BLaER1 (cell line): ENCODE data around the gene DKK1.
A peak's percentile ranks its signal among the peaks of the same experiment; 100 is the strongest.

Experiments
- H3K27ac ChIP-seq: shearing (Covaris generic); formaldehyde crosslinking; 2 replicates; pipeline ENCODE4 v1.8.1; 2022
- H3K27me3 ChIP-seq: shearing (Covaris generic); formaldehyde crosslinking; 2 replicates; pipeline ENCODE4 v1.8.1; 2022
- H3K36me3 ChIP-seq: shearing (Covaris generic); formaldehyde crosslinking; 2 replicates; pipeline ENCODE4 v1.8.1; 2022
- H3K4me1 ChIP-seq: shearing (Covaris generic); formaldehyde crosslinking; 2 replicates; pipeline ENCODE4 v1.8.1; 2022
- H3K4me2 ChIP-seq: shearing (Covaris generic); formaldehyde crosslinking; 2 replicates; pipeline ENCODE4 v1.8.1; 2022
- H3K4me3 ChIP-seq: shearing (Covaris generic); formaldehyde crosslinking; 2 replicates; pipeline ENCODE4 v1.8.1; 2022
- H3K9ac ChIP-seq: shearing (Covaris generic); formaldehyde crosslinking; 2 replicates; pipeline ENCODE4 v1.8.1; 2022
- H3K9me3 ChIP-seq: shearing (Covaris generic); formaldehyde crosslinking; 2 replicates; pipeline ENCODE4 v1.8.1; 2022
- H4K20me1 ChIP-seq: shearing (Covaris generic); formaldehyde crosslinking; 2 replicates; pipeline ENCODE4 v1.8.1; 2022
- Cebpa-rat ChIP-seq: shearing (Covaris generic); IDR thresholded peaks from 2 replicates; pipeline ENCODE4 v1.8.1; 2022

Gene DKK1

DNA sequence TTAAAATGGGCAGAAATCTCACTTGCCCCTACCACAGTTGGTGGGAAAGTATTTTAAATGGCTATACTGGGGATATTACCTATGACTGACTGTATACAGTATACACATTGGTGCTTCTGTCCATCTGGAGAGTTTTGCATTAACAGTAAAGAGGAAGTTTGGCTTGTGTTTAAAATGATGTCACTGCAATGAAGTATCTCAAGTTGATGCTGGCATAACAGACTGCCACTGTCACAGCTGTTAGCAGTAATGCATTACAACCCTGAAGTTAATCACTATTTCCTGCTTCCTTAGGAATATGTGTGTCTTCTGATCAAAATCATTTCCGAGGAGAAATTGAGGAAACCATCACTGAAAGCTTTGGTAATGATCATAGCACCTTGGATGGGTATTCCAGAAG, 1.9 kb downstream of the DKK1 start:
- Histone ChIP-seq H3K9me3 (no peaks in the 10 kb centered on the region), H3K27ac (no peak overlapping the region), H3K4me2 (peak overlapping the region; percentile 93; the same call in 1 of the 2 replicates), H4K20me1 (no peaks in the 10 kb centered on the region), H3K9ac (no peak overlapping the region), H3K4me1 (peaks cover 34% of the 10 kb centered on the region), H3K4me3 (no peak overlapping the region), H3K36me3 (no peaks in the 10 kb centered on the region), H3K27me3 (peaks cover 12% of the 10 kb centered on the region; the same call in 1 of the 2 replicates)
- TF ChIP-seq Cebpa-rat: no peak

DNA sequence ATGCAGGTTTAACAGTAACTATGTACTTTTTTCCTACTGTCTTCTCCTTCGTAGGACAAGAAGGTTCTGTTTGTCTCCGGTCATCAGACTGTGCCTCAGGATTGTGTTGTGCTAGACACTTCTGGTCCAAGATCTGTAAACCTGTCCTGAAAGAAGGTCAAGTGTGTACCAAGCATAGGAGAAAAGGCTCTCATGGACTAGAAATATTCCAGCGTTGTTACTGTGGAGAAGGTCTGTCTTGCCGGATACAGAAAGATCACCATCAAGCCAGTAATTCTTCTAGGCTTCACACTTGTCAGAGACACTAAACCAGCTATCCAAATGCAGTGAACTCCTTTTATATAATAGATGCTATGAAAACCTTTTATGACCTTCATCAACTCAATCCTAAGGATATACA, 2.4 kb downstream of the DKK1 start:
- no peak for TF ChIP-seq Cebpa-rat

DNA sequence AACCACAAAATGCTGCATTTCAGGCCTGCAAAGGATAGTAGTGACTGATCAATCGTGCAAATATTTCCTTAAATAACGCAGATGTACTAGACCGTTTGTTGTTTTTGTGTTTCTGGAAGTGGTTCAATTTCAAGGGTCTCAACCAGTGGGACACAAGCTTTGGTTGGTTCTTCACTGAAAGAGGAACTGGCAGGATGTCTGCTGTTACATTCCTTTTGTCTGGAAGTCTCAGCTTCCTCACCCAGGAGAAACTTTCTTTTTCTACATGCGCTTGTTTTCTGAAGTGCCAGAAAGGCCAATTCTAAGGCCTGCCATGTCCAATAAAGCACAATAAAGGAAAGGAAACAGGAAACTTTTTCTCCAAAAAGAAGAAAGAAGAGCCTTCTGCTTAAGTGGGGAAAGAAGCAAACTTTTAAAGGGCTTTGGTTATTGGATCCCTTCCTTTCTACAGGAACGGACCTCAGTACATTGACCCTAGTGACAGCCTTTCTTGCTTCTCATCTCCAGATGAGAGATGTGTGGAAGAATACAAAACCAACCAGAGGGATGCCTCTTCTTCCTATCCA, 4.1 kb downstream of the DKK1 start:
- H4K20me1 ChIP-seq: no peaks in the 10 kb centered on the region
- no peak overlapping the region for H3K4me3 ChIP-seq
- H3K4me2 ChIP-seq: peak overlapping the region; percentile 46
- no peak for TF ChIP-seq Cebpa-rat
- H3K9me3 ChIP-seq: no peaks in the 10 kb centered on the region
- H3K27ac ChIP-seq: no peak overlapping the region; the same call in 1 of the 2 replicates
- peaks cover 9% of the 10 kb centered on the region; the same call in 1 of the 2 replicates for H3K27me3 ChIP-seq
- no peaks in the 10 kb centered on the region for H3K36me3 ChIP-seq
- no peak overlapping the region; the same call in 1 of the 2 replicates for H3K9ac ChIP-seq
- H3K4me1 ChIP-seq: peaks cover 30% of the 10 kb centered on the region

More for the DNA sequence above, 2.4 kb downstream of the DKK1 start:
- H3K36me3 ChIP-seq: no peaks in the 10 kb centered on the region
- no peak overlapping the region for H3K9ac ChIP-seq
- H3K27ac ChIP-seq: no peak overlapping the region
- H3K4me2 ChIP-seq: no peak overlapping the region; the same call in 1 of the 2 replicates
- H3K4me1 ChIP-seq: peaks cover 34% of the 10 kb centered on the region
- peaks cover 12% of the 10 kb centered on the region; the same call in 1 of the 2 replicates for H3K27me3 ChIP-seq
- H3K9me3 ChIP-seq: no peaks in the 10 kb centered on the region
- no peaks in the 10 kb centered on the region for H4K20me1 ChIP-seq
- no peak overlapping the region for H3K4me3 ChIP-seq

- Histone ChIP-seq H3K9ac (no peak overlapping the region), H4K20me1 (no peaks in the 10 kb centered on the region), H3K27ac (no peak overlapping the region), H3K27me3 (0 out of 2 replicates have a peak, but pooled peaks cover 4% of the 10 kb centered on the region), H3K4me1 (peaks cover 24% of the 10 kb centered on the region), H3K9me3 (no peaks in the 10 kb centered on the region), H3K4me3 (no peak overlapping the region), H3K36me3 (no peaks in the 10 kb centered on the region), H3K4me2 (no peak overlapping the region)
- no peak for TF ChIP-seq Cebpa-rat
These were observed 4.9 kb downstream of the DKK1 start for GRCh38 chr10:52318822-52319464.

DNA sequence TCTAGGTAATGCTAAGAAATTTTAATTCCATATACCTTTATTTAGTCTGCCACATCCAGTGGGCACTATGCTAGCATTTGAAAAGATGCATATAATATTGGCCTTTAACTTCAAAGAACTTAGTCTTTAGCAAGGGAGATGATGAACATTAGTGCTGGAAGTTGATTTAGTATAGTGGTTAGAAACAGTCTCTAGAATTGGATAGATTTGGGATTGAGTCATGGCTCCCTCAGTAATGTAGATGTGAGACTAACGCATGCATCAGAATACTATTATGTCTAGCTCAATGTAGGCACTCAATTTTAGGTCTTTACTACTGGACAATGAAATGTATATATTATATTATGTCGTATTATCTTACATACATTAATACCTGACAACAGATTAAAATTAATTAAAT, 5.8 kb downstream of the DKK1 start:
- Histone ChIP-seq H3K4me1 (peaks cover 24% of the 10 kb centered on the region), H3K4me2 (no peak overlapping the region), H3K9me3 (no peaks in the 10 kb centered on the region), H3K9ac (no peak overlapping the region), H3K4me3 (no peak overlapping the region), H3K36me3 (no peaks in the 10 kb centered on the region), H3K27me3 (no peaks in the 10 kb centered on the region), H4K20me1 (no peaks in the 10 kb centered on the region), H3K27ac (no peak overlapping the region)
- TF ChIP-seq Cebpa-rat: no peak

GRCh38 chr10:52322323-52322722, 8.2 kb downstream of the DKK1 start:
- Histone ChIP-seq H3K9ac (no peak overlapping the region), H3K36me3 (no peaks in the 10 kb centered on the region), H3K27ac (no peak overlapping the region), H4K20me1 (no peaks in the 10 kb centered on the region), H3K4me2 (no peak overlapping the region), H3K9me3 (no peaks in the 10 kb centered on the region), H3K4me1 (peaks cover 13% of the 10 kb centered on the region), H3K27me3 (no peaks in the 10 kb centered on the region), H3K4me3 (no peak overlapping the region)
- TF ChIP-seq Cebpa-rat: no peak

GRCh38 chr10:52322936-52323335, 8.9 kb downstream of the DKK1 start:
- Histone ChIP-seq H3K27ac (no peak overlapping the region), H3K4me1 (peaks cover 7% of the 10 kb centered on the region), H4K20me1 (no peaks in the 10 kb centered on the region), H3K27me3 (no peaks in the 10 kb centered on the region), H3K4me3 (no peak overlapping the region), H3K4me2 (no peak overlapping the region), H3K36me3 (no peaks in the 10 kb centered on the region), H3K9me3 (no peaks in the 10 kb centered on the region), H3K9ac (no peak overlapping the region)
- no peak for TF ChIP-seq Cebpa-rat

DNA sequence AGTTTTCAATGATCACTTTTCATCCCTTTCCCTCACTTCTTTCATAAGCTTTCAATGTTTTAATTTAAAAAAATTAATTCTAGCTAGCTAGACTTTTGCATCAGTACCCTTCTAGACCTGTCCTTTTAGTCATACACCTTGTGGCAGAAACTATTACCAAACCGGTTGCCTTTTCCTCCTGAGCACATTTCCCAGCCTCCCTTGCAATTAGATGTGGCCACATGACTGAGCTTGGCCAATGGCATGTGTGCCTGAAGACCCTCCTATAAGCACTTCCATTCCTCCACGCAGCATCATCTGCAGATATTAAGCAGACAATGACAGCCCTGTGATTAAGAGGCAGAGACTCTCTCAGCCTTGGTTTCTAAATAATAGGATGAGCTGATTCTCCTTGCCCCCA, 12.3 kb downstream of the DKK1 start:
- no peaks in the 10 kb centered on the region for H3K36me3 ChIP-seq
- H4K20me1 ChIP-seq: no peaks in the 10 kb centered on the region
- H3K27ac ChIP-seq: no peak overlapping the region
- TF ChIP-seq Cebpa-rat: no peak
- no peak overlapping the region for H3K9ac ChIP-seq
- H3K27me3 ChIP-seq: no peaks in the 10 kb centered on the region
- no peak overlapping the region for H3K4me2 ChIP-seq
- no peaks in the 10 kb centered on the region for H3K9me3 ChIP-seq
- H3K4me3 ChIP-seq: no peak overlapping the region
- no peaks in the 10 kb centered on the region for H3K4me1 ChIP-seq

DNA sequence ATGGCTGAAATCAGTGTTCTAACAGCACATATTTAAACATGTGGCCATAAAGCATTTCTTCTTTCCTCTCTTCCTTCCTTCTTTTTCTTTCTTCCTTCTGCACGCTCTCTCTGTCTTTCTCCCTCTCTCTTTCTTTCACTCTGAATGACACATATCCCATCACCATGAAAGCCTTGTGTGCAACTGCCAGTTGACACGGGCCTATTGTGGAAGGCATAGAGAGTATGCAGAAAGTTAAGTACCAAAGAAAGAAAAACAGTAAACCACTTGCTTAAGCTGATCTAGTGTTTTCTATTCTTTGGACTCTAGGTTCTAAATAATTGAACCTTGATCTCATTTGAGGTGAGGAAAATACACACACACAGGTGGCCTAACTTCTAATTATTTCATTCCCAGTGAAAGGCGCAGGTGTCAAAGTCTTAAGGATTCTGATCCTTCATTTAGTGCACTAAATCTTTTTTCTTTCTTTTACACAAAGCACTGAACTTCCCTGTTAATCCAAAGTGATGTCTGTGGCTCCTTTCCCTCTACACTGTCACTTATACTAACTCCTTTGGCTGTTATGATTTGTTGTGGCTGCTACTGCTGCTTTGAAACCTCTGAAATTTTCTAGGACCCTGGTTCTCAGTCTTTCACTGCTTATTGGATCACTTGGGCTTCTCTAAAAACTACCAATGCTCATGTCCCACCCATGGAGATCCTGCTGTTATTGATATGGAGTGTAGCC, 17.7 kb downstream of the DKK1 start:
- Histone ChIP-seq H4K20me1 (no peaks in the 10 kb centered on the region), H3K4me1 (no peaks in the 10 kb centered on the region), H3K27me3 (no peaks in the 10 kb centered on the region), H3K9me3 (no peaks in the 10 kb centered on the region), H3K4me2 (no peak overlapping the region), H3K27ac (no peak overlapping the region), H3K36me3 (no peaks in the 10 kb centered on the region), H3K9ac (no peak overlapping the region), H3K4me3 (no peak overlapping the region)
- no peak for TF ChIP-seq Cebpa-rat

- no peaks in the 10 kb centered on the region for H3K36me3 ChIP-seq
- no peak overlapping the region for H3K4me3 ChIP-seq
- H3K4me2 ChIP-seq: no peak overlapping the region
- H3K9ac ChIP-seq: no peak overlapping the region
- H3K9me3 ChIP-seq: no peaks in the 10 kb centered on the region
- no peak overlapping the region for H3K27ac ChIP-seq
- no peaks in the 10 kb centered on the region for H4K20me1 ChIP-seq
- no peak for TF ChIP-seq Cebpa-rat
- H3K4me1 ChIP-seq: no peaks in the 10 kb centered on the region
- H3K27me3 ChIP-seq: no peaks in the 10 kb centered on the region
These were observed 18.7 kb downstream of the DKK1 start for GRCh38 chr10:52332815-52333214.
